Type B pancreatic cell (in vitro differentiated cells): Measurements from ENCODE around the gene PDXK. TPM values are rescaled to one million over a fixed set of nuclear protein-coding genes. Genes with fewer than 3 reads are reported as not detected.
A peak's percentile ranks its signal among the peaks of the same experiment; 100 is the strongest.
"Not testable (repeated sequence)": the region's sequence is repeated elsewhere in the genome, so short reads cannot be mapped to it uniquely, and the experiment has no call there.

ENCODE experiments used
- DNase-seq: peaks from one replicate; pipeline ENCODE4 v3.0.0; 2021; ENCODE audit warnings: mixed read lengths; ENCODE audit not compliant: unreplicated experiment; ENCODE audit errors: extremely low spot score
- H3K27ac Mint-ChIP-seq: 2 replicates; pipeline ENCODE4 v1.8.0; 2021; ENCODE audit warnings: mild to moderate bottlenecking, mixed read lengths
- H3K27me3 Mint-ChIP-seq: 2 replicates; pipeline ENCODE4 v1.8.0; 2021; ENCODE audit warnings: mixed read lengths
- H3K36me3 Mint-ChIP-seq: 2 replicates; pipeline ENCODE4 v1.8.0; 2021; ENCODE audit warnings: mixed read lengths
- H3K4me1 Mint-ChIP-seq: one replicate; pipeline ENCODE4 v1.8.0; 2021; ENCODE audit warnings: mixed read lengths; ENCODE audit not compliant: unreplicated experiment
- H3K4me3 Mint-ChIP-seq: 2 replicates; pipeline ENCODE4 v1.8.0; 2021; ENCODE audit warnings: mild to moderate bottlenecking, mixed read lengths
- H3K9me3 Mint-ChIP-seq: 2 replicates; pipeline ENCODE4 v1.8.0; 2021; ENCODE audit warnings: mixed read lengths
- CTCF ChIP-seq: fragments of 200-600 bp; sonication (generic); conservative IDR thresholded peaks from 2 replicates; pipeline ENCODE4 v1.5.0; 2021; ENCODE audit warnings: antibody characterized with exemption, mild to moderate bottlenecking
- long read RNA-seq: library from polyadenylated mRNA; unstranded; transcript quantifications from one replicate; pipeline ENCODE4 v2.0.0, GENCODE V29; 2020
- total RNA-seq: library from RNA; stranded (reverse); gene quantifications from 2 replicates; pipeline ENCODE4 v1.2.1, GENCODE V29; 2021; ENCODE audit warnings: low replicate concordance

The PDXK gene
- total RNA-seq, result 94.4 and 160 TPM in 2 replicates
- long read RNA-seq, full-length matches to known transcripts, result 2 of 36 reads
- long read RNA-seq, partial matches to known transcripts, result 1 of 36 reads
- long read RNA-seq, other reads (novel, unspliced or antisense), result 33 of 36 reads

DNA sequence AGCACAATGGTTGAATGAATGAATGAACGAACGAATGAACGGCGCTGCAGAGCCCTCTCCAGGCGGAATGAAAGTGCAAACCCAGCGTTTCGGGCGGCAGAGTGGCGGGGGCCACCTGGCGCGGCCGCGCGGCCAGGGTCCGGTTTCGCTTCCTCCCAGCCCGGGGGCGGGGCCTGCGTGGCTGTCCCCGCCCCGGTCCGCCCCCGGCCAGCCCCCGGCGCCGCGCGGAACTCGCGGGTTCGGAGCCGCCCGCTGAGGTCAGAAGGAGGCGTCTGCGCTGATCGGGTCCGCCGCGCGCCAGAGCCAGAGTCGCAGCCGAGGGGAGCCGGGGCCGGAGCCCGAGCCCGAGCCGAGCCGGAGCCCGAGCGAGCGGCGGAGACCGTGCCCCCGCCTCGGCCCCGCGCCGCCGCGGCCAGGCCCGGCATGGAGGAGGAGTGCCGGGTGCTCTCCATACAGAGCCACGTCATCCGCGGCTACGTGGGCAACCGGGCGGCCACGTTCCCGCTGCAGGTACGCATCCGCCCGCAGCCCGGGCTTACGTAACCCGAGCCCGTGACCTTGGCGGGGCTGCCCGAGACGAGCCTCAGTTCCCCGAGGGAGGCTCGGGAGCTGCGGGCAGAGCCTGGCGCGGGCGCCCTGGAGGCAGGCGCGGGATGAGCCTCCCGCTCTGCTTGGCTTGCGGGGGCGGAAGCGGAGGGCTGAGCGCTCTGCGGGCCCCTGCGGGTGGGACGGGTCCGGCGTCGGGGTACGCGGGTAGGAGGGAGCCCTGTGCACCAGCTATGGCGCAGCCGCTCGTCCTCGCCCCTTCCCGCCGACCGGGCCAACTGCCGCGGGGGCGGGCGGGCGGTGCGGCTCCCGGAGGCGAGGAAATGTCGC, at the start of gene PDXK:
TSS of gene PDXK (plus strand) at position 258 of the 876 bp plus-strand sequence. CDS start at position 424, 166 bp downstream.
- Mint-ChIP-seq H3K36me3 (no peaks in the 10 kb centered on the region), H3K27ac (peak within 1 kb of the TSS; percentile 75), H3K9me3 (no peaks in the 10 kb centered on the region), H3K4me3 (peak within 1 kb of the TSS; percentile 85), H3K4me1 (peaks cover 9% of the 10 kb centered on the region), H3K27me3 (no peaks in the 10 kb centered on the region)
- TF ChIP-seq CTCF, result no peak
- DNase-seq, result peak; percentile 91

GRCh38 chr21:43669828-43670605, 48.9 kb upstream of the PDXK start:
- Mint-ChIP-seq H3K4me3 (no peak overlapping the region), H3K9me3 (no peaks in the 10 kb centered on the region), H3K4me1 (no peaks in the 10 kb centered on the region), H3K27me3 (no peaks in the 10 kb centered on the region), H3K27ac (no peak overlapping the region), H3K36me3 (peaks cover 15% of the 10 kb centered on the region)
- no peak for TF ChIP-seq CTCF
- DNase-seq, result no peak

GRCh38 chr21:43675871-43676270, 43.1 kb upstream of the PDXK start:
- H3K36me3 Mint-ChIP-seq, result peaks cover 39% of the 10 kb centered on the region
- no peaks in the 10 kb centered on the region for H3K27me3 Mint-ChIP-seq
- no peak for DNase-seq
- no peak overlapping the region for H3K4me3 Mint-ChIP-seq
- no peak for TF ChIP-seq CTCF
- no peak overlapping the region for H3K27ac Mint-ChIP-seq
- no peaks in the 10 kb centered on the region for H3K9me3 Mint-ChIP-seq
- H3K4me1 Mint-ChIP-seq, result no peaks in the 10 kb centered on the region

DNA sequence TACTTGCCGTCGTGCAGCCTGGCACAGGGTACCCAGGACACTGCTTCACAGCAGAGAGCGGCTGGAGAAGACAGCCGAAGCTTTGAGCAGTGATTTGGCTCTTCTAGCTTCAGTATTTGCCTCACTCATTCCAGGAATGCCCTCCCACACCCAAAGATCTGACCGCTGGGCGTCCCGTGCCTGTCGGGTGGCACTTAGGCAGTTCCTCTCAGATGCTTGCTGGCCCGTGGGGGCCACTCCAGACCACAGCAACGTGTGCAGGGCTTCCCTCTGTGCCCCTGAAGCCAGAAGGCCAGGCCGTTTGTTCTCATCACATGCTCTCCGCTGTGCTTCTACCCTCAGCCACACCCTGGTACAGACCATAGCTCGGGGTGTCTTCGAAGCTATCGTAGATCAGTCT, 42.5 kb upstream of the PDXK start:
- Mint-ChIP-seq H3K4me1 (no peaks in the 10 kb centered on the region), H3K9me3 (no peaks in the 10 kb centered on the region), H3K36me3 (peaks cover 39% of the 10 kb centered on the region), H3K4me3 (no peak overlapping the region), H3K27ac (no peak overlapping the region), H3K27me3 (no peaks in the 10 kb centered on the region)
- DNase-seq, result no peak
- no peak for TF ChIP-seq CTCF

DNA sequence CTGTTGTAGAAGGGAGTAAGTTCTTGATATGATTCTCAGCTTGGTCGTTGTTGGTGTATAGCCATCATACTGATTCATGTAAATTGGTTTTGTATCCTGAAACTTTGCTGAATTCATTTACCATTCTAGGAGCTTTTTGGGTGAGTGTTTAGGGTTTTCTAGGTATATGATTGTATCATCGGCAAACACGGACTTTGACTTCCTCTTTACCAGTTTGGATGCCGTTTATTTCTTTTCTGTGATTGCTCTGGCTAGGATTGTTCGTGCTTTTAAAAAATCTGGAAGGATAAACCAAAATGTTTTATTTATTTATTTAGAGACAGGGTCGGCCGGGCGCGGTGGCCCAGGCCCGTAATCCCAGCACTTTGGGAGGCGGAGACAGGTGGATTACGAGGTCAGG, 39.0 kb upstream of the PDXK start:
- H3K27me3 Mint-ChIP-seq, result no peaks in the 10 kb centered on the region
- DNase-seq, result no peak
- H3K4me1 Mint-ChIP-seq, result no peaks in the 10 kb centered on the region
- no peak overlapping the region for H3K27ac Mint-ChIP-seq
- H3K4me3 Mint-ChIP-seq, result no peak overlapping the region
- H3K36me3 Mint-ChIP-seq, result peaks cover 43% of the 10 kb centered on the region
- TF ChIP-seq CTCF, result no peak
- no peaks in the 10 kb centered on the region for H3K9me3 Mint-ChIP-seq

DNA sequence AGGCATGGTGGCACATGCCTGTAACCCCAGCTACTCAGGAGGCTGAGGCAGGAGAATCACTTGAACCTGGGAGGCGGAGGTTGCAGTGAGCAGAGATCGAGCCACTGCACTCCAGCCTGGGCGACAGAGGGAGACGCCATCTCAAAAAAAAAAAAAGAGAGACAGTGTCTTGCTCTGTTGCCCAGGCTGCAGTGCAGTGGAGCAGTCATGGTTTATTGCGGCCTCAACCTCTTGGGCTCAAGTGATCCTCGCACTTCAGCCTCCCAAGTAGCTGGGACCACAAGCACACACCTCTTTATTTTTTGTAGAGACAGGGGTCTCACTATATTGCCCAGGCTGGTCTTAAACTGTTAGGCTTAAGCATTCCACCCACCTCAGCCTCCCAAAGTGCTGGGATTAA, 38.5 kb upstream of the PDXK start:
- H3K27me3 Mint-ChIP-seq, DNase-seq, H3K27ac Mint-ChIP-seq, H3K4me3 Mint-ChIP-seq, H3K4me1 Mint-ChIP-seq, H3K9me3 Mint-ChIP-seq: not testable (repeated sequence)
- H3K36me3 Mint-ChIP-seq, result peaks cover 44% of the 10 kb centered on the region
